Measurements from ENCODE around the gene TNF. TPM values are rescaled to one million over a fixed set of nuclear protein-coding genes. Genes with fewer than 3 reads are reported as not detected.

The TNF gene
- total and polyA plus RNA-seq, 2 of the 13 experiments (the other 11 are each of a cell fraction or from before 2014, with no cell fraction given): not detected

DNA sequence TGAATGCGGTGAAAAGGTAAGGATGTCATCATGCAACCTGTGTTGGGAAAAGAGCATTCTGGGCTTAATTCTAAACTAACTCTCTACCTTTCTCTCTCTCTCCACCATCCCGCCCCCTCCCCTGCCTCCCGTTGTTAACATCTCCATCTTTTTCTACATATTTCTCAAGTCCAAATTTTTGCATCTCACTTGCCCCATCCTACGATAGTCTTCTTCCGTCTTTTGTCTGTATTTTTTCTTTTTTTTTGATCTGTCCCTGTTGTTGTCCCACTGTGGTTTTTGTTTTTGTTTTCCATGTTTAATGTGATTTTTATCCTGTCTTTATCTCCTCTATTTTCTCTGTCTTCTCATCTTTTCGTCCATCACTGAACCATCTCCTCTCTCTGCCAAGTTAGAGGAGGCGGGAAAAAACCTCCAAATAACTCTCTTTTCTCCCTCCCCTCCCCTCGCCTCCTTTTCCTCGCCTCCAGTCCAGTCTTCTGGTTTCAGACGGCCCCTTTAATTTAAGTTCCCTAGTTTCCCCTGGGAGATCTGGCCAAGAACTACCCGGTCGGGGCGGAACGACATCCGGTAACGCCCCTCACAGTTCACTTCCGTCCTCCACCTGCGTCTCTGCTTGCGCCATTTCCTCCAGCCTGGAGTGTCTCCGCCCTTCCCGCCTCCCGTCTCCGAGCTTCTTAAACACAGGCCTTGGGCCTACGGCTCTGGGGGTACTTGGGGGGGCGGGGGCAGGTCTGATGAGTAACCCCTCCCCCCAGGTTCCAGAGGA lies 28.2 kb upstream of the TNF start, which contains the start of gene NFKBIL1 (continued):
- TF ChIP-seq ZNF337 (CRISPR knock-in tag; IDR thresholded peaks at IDR 0.05; ENCODE audit: borderline replicate concordance, low read depth) (no peak), ATRX (CRISPR knock-in tag; IDR thresholded peaks at IDR 0.05; ENCODE audit: borderline replicate concordance) (no peak), NR3C1 (CRISPR knock-in tag; IDR thresholded peaks at IDR 0.05) (no peak), FOXP1 (IDR thresholded peaks at IDR 0.05) (0 out of 2 replicates have a peak, but pooled peaks have one; percentile 5), FOXP1 (CRISPR knock-in tag; IDR thresholded peaks at IDR 0.05) (no peak), ZBTB38 (CRISPR knock-in tag; IDR thresholded peaks at IDR 0.05) (peak; percentile 39; the same call in 1 of the 2 replicates), ZBTB3 (CRISPR knock-in tag; IDR thresholded peaks at IDR 0.05; ENCODE audit: borderline replicate concordance, low read depth) (peak; percentile 88), ARID2 (CRISPR knock-in tag; IDR thresholded peaks at IDR 0.05; ENCODE audit: borderline replicate concordance) (no peak), RELA (CRISPR knock-in tag; IDR thresholded peaks at IDR 0.05) (no peak)
- TF ChIP-seq, protein P1, sequence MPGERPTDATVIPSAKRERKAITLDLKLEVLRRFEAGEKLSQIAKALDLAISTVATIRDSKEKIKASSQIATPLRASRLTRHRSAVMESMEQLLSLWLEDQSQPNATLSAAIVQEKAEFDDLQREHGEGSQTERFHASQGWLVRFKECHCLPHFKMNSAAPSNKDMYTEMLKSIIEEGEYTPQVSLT (CRISPR knock-in tag; IDR thresholded peaks at IDR 0.05; ENCODE audit: borderline replicate concordance, low read depth): no peak
- TF ChIP-seq, protein P2, sequence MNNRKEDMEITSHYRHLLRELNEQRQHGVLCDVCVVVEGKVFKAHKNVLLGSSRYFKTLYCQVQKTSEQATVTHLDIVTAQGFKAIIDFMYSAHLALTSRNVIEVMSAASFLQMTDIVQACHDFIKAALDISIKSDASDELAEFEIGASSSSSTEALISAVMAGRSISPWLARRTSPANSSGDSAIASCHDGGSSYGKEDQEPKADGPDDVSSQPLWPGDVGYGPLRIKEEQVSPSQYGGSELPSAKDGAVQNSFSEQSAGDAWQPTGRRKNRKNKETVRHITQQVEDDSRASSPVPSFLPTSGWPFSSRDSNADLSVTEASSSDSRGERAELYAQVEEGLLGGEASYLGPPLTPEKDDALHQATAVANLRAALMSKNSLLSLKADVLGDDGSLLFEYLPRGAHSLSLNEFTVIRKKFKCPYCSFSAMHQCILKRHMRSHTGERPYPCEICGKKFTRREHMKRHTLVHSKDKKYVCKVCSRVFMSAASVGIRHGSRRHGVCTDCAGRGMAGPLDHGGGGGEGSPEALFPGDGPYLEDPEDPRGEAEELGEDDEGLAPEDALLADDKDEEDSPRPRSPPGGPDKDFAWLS (CRISPR knock-in tag; IDR thresholded peaks at IDR 0.05; ENCODE audit: borderline replicate concordance): no peak
- TF ChIP-seq, protein P3, sequence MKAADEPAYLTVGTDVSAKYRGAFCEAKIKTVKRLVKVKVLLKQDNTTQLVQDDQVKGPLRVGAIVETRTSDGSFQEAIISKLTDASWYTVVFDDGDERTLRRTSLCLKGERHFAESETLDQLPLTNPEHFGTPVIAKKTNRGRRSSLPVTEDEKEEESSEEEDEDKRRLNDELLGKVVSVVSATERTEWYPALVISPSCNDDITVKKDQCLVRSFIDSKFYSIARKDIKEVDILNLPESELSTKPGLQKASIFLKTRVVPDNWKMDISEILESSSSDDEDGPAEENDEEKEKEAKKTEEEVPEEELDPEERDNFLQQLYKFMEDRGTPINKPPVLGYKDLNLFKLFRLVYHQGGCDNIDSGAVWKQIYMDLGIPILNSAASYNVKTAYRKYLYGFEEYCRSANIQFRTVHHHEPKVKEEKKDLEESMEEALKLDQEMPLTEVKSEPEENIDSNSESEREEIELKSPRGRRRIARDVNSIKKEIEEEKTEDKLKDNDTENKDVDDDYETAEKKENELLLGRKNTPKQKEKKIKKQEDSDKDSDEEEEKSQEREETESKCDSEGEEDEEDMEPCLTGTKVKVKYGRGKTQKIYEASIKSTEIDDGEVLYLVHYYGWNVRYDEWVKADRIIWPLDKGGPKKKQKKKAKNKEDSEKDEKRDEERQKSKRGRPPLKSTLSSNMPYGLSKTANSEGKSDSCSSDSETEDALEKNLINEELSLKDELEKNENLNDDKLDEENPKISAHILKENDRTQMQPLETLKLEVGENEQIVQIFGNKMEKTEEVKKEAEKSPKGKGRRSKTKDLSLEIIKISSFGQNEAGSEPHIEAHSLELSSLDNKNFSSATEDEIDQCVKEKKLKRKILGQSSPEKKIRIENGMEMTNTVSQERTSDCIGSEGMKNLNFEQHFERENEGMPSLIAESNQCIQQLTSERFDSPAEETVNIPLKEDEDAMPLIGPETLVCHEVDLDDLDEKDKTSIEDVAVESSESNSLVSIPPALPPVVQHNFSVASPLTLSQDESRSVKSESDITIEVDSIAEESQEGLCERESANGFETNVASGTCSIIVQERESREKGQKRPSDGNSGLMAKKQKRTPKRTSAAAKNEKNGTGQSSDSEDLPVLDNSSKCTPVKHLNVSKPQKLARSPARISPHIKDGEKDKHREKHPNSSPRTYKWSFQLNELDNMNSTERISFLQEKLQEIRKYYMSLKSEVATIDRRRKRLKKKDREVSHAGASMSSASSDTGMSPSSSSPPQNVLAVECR (CRISPR knock-in tag; IDR thresholded peaks at IDR 0.05; ENCODE audit: borderline replicate concordance): peak; percentile 66; the same call in 1 of the 2 replicates
- TF ChIP-seq, protein P4, sequence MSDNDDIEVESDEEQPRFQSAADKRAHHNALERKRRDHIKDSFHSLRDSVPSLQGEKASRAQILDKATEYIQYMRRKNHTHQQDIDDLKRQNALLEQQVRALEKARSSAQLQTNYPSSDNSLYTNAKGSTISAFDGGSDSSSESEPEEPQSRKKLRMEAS (IDR thresholded peaks at IDR 0.05): peak; percentile 82
- TF ChIP-seq, protein P5, sequence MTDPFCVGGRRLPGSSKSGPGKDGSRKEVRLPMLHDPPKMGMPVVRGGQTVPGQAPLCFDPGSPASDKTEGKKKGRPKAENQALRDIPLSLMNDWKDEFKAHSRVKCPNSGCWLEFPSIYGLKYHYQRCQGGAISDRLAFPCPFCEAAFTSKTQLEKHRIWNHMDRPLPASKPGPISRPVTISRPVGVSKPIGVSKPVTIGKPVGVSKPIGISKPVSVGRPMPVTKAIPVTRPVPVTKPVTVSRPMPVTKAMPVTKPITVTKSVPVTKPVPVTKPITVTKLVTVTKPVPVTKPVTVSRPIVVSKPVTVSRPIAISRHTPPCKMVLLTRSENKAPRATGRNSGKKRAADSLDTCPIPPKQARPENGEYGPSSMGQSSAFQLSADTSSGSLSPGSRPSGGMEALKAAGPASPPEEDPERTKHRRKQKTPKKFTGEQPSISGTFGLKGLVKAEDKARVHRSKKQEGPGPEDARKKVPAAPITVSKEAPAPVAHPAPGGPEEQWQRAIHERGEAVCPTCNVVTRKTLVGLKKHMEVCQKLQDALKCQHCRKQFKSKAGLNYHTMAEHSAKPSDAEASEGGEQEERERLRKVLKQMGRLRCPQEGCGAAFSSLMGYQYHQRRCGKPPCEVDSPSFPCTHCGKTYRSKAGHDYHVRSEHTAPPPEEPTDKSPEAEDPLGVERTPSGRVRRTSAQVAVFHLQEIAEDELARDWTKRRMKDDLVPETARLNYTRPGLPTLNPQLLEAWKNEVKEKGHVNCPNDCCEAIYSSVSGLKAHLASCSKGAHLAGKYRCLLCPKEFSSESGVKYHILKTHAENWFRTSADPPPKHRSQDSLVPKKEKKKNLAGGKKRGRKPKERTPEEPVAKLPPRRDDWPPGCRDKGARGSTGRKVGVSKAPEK (CRISPR knock-in tag; IDR thresholded peaks at IDR 0.05; ENCODE audit: borderline replicate concordance): no peak
- TF ChIP-seq, protein P6, sequence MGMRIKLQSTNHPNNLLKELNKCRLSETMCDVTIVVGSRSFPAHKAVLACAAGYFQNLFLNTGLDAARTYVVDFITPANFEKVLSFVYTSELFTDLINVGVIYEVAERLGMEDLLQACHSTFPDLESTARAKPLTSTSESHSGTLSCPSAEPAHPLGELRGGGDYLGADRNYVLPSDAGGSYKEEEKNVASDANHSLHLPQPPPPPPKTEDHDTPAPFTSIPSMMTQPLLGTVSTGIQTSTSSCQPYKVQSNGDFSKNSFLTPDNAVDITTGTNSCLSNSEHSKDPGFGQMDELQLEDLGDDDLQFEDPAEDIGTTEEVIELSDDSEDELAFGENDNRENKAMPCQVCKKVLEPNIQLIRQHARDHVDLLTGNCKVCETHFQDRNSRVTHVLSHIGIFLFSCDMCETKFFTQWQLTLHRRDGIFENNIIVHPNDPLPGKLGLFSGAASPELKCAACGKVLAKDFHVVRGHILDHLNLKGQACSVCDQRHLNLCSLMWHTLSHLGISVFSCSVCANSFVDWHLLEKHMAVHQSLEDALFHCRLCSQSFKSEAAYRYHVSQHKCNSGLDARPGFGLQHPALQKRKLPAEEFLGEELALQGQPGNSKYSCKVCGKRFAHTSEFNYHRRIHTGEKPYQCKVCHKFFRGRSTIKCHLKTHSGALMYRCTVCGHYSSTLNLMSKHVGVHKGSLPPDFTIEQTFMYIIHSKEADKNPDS (CRISPR knock-in tag; IDR thresholded peaks at IDR 0.05): no peak
